GM10847 (cell line): ENCODE data around the gene ADAMTSL1.

Source experiments
- POLR2A ChIP-seq: IDR thresholded peaks from 2 replicates; pipeline ENCODE4 v1.6.1; 2011; ENCODE audit not compliant: insufficient read length; ENCODE audit errors: extremely low read depth

ADAMTSL1 gene

DNA sequence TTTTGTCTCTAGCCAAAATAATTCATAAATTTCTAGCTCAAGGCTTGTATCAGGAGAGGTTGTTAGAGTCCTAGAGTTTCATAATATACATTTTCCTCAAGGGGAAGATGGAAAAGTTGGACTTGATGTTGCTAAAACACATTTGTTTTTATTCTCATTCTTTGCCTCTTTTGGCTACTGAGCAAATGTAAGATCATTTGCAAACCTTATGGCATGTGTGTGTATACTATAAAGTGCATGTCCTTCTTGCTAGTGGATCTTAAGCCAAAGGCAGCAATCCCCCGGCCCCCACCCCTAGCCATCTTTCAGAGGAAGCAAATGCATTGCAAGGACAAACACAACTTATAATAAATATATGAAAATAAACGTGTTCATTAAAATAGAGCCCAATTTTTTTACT is 43.0 kb downstream of the ADAMTSL1 start:
- no peak for TF ChIP-seq POLR2A

- TF ChIP-seq POLR2A: no peak
These were observed 46.6 kb downstream of the ADAMTSL1 start for GRCh38 chr9:18520416-18521047.

DNA sequence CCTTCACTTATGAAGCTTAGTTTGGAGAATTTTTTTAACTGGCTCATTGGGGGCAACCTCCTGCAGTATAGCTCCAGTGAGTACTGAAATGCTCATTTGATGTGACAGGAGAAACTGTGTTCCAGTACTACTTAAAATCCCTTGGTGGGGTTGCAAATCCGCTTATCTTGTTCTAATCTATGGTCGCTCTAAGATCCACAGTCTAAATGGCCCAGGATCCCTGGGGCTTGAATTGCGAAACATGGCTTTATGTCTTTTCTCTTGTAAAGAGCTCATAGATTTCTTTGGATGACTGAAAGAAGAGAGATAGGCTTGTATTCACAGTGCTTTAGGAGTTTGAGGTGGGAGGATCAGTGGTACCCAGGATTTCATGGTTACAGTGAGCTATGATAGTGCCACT is 52.7 kb downstream of the ADAMTSL1 start:
- TF ChIP-seq POLR2A: no peak

DNA sequence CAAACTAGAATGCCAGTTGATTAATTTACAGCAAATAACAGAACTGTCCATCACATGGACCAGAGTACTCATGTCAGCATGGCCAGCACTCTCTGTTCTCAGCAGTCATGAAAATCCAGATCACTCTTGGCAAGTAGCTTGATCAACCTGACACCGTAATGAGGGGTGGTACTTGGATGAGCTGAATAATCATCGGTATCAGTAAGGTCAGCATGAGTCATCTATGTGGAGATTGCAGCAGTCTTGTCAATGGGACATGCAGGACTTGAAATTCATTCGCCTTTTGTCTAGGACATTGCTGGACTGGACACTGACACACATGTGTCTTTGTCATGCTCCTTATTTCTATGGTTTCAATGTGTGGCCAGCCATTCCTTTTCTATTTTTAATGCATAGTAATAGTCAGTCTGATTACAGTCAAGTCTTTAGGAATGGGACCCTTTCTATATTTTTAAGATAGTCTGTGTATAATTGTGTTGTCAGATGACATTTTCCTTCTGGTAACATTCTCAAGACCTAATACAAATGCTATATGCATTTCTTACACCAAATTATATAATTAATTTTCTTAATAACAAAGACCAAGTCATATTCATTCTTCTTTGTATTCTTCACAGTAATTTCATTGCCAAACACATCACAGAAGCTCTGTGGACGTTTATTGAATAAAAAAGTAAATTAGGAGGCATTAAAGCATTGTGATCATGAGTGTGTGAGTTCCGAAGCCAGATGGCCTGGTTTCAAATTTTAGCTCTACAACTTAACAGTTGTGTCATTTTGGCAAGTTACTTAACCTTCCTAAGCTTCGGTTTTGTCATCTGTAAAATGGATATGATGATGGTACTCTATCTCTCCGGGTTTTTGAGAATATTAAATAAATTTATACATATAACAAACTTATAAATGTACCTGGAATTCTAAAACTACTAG is 57.4 kb downstream of the ADAMTSL1 start:
- no peak for TF ChIP-seq POLR2A

DNA sequence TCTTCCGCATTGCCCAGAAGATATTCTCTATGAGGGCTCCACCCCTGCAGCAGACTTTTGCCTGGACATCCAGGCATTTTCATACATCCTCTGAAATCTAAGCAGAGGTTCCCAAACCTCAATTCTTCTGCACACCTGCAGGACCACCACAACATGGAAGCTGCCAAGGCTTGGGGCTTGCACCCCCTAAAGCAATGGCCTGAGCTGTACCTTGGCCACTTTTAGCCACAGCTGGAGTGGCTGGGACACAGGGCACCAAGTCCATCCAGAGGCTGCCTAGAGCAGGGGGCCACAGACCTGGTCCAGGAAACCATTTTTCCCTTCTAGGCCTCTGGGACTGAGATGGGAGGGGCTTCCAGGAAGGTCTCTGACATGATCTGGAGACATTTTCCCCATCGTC is 60.7 kb downstream of the ADAMTSL1 start:
- TF ChIP-seq POLR2A: no peak

GRCh38 chr9:18536554-18536953 is 62.6 kb downstream of the ADAMTSL1 start:
- TF ChIP-seq POLR2A: no peak

- TF ChIP-seq POLR2A: no peak
These were observed 65.3 kb downstream of the ADAMTSL1 start for GRCh38 chr9:18539203-18539693.

- TF ChIP-seq POLR2A: no peak
These were observed 69.0 kb downstream of the ADAMTSL1 start for GRCh38 chr9:18542837-18543405.

DNA sequence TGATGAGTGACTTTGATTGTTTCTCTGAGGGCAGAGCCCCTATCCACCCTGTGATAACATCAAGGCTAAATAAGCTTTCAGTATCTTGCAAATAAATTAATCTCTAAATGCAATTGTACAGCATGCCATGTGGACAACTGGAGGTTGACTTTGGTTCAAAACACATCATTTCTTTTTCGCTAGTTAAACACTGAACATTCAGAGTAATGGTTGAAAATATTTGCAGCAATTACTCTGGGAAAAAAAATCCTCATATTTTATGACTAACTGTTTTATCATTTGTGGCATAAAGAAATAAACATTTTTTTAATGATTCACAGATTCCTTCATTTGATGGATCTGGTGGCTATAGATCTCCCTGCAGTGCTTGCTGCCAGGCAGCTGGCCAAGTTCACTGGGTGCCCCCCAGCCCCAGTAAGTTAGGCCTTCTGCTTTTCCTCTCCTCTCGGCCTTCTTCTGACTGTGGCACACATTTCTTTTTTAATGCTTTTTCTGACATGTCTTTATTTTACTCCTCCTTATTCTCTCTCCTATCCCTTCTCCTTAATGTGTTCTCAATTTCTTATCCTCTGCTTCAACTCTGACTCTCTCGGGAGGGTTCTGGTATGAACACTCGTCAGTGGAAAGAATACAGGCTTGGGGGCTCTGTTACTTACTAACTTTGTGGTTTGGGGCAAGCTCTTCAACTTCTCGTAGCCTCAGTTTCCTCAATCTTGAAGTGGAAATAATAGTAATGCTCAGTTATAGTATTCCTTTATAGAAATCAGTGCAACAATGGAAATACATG is 69.6 kb downstream of the ADAMTSL1 start:
- TF ChIP-seq POLR2A: no peak

- no peak for TF ChIP-seq POLR2A
These were observed 70.5 kb downstream of the ADAMTSL1 start for GRCh38 chr9:18544456-18544855.

- no peak for TF ChIP-seq POLR2A
These were observed 71.8 kb downstream of the ADAMTSL1 start for GRCh38 chr9:18545636-18546360.

- no peak for TF ChIP-seq POLR2A
These were observed 74.5 kb downstream of the ADAMTSL1 start for GRCh38 chr9:18548456-18548855.

- TF ChIP-seq POLR2A: no peak
These were observed 75.8 kb downstream of the ADAMTSL1 start for GRCh38 chr9:18549772-18550171.

GRCh38 chr9:18550286-18550685 is 76.3 kb downstream of the ADAMTSL1 start:
- no peak for TF ChIP-seq POLR2A
